Stimulated activated CD4-positive, alpha-beta T cell treated with anti-CD3 and anti-CD28 coated beads, Interleukin-12 subunit alpha, Interleukin-12 subunit beta, amount 100 ng/mL, for 4 hours (primary cell): Measurements from ENCODE around the gene ACOX1.

ENCODE experiments used
- DNase-seq: peaks from one replicate; pipeline ENCODE4 v3.0.0-alpha.2; 2020

The ACOX1 gene

DNA sequence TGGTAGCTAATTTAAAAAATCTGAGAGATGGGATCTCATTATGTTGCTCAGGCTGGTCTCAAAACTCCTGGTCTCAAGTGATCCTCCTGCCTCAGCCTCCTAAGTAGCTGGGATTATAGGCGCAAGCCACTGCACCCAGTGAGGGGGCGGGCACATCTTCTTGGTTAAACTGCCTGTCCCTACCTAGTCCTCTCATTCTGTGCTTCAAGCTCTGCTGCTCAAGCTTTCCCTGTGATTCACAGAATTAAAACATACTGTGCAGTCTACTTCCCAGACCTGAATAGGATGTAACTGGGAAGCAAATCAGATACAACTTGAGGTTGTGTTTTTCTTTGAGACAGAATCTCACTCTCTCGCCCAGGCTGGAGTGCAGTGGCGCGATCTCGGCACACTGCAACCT is 76.6 kb downstream of the ACOX1 start:
- no peak for DNase-seq

DNA sequence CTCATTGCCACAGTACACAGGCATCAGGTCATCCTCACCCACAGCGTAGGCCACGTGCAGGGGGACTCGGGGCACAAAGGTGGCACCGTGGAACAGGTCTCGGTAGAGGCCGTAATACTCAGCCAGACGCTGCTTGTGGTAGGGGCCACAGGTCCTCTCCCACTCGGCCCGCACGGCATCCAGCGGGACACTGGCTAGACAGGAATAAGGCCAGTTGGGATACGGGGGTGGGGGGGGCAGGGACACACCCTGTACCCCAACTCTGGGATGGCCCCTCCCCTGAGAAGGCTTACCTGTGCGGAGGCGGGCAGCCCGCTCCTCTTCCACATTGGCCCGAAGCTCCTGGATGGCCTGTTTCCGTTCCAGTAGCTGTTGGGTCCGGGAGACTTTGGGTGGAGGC is 77.2 kb downstream of the ACOX1 start:
- DNase-seq: no peak

DNA sequence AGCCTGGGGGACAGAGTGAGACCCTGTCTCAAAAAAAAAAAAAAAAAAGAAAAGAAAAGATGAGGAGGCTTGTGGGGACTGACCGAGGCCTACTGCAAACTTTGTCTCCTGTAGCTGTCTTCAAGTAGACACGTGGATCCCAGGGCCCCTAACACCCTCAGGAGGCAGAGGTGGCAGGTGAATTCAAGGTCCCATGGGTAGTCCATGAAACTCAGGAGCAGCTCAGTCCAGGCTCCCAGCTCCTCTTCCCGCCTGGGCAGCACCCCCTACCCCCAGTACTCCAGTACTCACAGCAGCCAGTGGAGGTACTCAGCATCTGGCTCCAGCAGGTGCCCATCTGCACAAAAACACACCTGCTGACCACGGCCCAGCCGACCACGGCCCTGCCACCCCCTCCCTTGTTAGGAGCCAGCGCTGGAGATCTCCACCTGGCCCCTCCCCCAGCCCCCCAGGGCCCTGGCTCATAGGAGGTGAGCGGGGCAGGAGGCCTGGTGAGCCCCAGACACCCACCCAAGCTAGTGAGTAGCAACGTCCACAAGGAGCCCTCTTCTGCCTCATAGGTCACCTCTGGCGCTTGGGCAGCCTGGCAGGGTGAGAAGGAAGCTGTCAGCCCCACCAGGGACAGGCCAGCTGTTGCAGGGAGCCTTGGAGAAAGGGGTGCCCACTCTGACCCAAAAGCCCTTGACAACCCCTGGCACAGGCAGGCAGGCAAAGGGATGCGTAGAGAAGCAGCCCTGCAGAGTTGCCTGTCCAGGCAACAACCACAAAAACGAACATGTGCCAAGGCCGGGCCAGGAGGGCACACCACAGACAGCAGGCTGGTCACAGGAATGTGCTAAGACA is 78.1 kb downstream of the ACOX1 start:
- no peak for DNase-seq

DNA sequence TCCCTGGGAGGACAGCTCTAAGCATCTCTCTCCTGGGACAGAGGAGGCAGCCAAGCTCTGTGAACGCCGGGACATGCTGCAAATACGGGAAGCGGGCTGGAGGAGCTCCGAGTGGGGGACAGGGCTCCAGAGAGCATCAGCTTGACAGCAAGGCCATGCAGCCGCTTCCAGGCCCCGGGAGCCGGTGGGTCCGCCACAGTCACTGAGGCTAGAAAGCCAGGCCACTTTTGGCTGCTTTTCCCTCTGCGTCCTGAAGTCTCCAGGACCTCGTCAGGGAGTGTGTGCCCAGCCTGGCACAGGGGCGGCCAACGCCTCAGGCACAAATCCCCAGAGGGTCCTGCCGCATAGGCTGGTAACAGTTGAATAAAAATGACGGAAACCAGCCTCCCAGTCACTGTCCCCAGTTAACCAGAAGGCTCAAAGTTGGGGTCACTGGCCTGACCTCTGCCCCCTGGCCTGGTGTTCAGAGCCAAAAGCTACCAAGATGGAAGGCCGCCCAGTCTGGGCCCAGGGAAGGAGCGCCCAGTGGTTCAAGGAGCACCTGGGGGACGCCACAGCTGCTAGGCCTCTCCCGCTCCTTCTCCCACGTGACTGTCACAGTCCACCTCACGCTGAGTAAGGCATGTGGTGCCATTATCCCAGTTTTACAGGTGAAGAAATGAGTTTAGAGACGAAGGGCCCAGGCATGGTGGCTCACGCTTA is 79.0 kb downstream of the ACOX1 start:
- DNase-seq: no peak

DNA sequence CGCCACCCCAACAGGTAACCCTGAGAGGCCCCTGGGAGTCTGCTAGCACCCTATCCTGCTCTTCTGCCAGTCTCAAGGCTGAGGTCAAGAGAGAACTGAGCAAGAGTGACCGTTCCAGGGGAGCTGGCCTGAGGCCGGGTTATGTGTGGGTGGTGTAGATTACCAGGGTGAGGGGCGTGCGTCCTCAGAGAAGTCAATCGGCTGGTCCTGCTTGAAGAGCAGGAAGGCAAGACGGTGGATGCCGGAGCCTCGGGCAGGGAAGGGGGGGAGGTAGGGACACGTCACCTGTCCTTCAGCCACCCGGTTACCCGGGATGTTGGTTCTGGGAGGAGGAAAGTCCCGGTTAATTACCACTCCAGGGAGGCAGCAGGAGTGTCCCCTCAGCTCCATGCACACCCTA is 79.6 kb downstream of the ACOX1 start:
- no peak for DNase-seq

DNA sequence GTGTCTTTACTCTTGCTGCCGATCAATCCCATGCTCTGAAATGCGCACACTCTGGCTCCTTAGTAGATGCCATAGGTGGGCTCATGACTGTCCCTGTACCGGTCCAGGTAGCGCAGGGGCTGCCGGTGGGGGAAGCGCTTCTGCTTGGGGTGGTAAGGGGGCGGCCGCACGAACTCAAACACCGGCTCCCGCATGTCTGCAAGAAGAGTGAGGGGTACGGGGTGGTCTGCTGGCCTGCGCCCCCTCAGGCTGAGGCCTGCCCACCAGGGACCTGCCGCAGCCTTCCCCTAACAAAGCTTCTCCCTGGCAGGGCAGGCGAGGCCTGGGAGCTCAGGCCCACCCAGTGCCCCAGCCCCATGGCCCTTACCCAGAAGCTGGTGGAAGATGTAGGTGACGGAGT is 80.2 kb downstream of the ACOX1 start:
- DNase-seq: no peak

- DNase-seq: no peak
Observed at GRCh38 chr17:75898065-75898464, 80.9 kb downstream of the ACOX1 start.

- DNase-seq: no peak
Observed at GRCh38 chr17:75897160-75898019, 81.6 kb downstream of the ACOX1 start.

DNA sequence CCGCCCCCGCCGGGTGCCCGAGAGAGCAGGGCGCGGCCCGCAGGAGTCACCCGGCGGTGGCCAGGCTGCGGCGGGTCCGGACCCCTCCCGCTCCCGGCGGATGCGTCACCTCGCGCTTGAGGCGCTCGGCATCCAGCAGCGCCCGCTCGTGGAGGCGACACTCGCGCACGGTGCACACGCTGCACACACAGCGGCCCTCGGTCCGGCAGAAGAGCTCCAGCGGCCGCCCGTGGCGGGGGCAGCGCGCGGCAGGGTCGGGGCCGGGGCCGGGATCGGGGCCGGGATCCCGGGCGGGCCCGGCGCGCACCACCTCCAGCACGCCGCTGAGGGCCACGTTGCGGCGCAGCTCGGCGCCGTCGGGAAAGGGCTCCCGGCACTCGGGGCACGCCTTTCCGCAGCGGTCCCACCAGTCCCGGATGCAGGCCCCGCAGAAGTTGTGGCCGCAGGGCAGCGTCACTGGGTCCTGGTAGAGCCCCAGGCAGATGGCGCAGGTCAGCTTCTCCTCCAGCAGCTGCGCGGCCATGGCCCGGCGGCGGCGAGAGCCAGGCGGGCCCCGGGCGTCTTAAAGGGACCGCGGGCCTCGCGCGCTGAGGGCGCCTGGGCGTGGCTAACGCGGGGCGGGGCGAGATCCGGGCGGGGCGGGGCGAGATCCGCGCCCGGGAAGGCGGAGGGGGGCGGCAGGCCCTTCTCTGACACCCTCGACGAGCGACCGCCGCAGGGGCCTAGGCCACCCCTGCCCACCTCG is 82.4 kb downstream of the ACOX1 start, which contains the start of gene TRIM65:
TRIM65 (minus strand) TSS at position 537 of the 745 bp plus-strand sequence; CDS start at position 523, 14 bp downstream.
- DNase-seq: peak; percentile 81

DNA sequence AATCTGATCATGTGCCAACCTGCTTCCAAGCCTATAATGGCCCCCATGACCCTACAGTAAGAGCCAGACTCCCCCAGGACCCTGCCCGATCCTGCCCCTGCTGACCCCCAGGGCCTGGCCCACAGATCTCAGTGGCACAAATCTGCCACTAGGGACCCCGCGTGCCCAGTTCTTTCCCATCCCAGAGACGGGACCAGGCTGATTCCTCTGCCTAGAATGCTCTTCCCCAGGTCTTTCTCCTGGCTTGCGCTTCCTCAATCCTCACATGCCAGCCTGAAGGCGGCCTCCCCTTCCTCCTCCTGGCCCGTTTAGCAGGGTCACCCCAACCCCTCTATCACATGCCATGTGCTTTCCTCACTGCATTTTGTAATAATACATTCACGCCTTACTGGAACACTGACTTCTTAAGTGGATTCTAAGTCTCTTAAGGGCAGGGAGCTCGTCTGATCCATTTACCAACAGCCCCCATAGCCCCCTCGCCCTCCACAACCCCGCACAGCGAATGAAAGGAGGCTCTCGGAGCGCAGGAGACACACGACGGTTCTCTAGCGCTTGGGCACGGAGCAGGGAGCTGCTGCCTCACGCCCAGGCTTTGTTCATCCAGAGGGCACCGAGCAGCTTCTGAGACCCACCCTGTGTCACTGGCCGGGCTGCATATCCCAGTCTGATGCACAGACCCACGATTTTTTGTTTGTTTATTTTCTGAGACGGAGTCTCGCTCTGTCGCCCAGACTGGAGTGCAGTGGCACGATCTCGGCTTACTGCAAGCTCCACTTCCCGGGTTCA is 83.4 kb downstream of the ACOX1 start:
- DNase-seq: no peak

GRCh38 chr17:75894049-75894733 is 84.8 kb downstream of the ACOX1 start:
- DNase-seq: no peak

GRCh38 chr17:75893305-75894048 is 85.5 kb downstream of the ACOX1 start:
- no peak for DNase-seq

GRCh38 chr17:75892556-75893224 is 86.3 kb downstream of the ACOX1 start:
- no peak for DNase-seq

GRCh38 chr17:75891605-75892555 is 87.1 kb downstream of the ACOX1 start:
- no peak for DNase-seq
